Measurements from ENCODE around the gene TMEM255B. TPM values are rescaled to one million over a fixed set of nuclear protein-coding genes. Genes with fewer than 3 reads are reported as not detected.
"Not testable (repeated sequence)": the region's sequence is repeated elsewhere in the genome, so short reads cannot be mapped to it uniquely, and the experiment has no call there.

Gene TMEM255B
- total RNA-seq, 1 experiment from 2014 or later = 0.61 TPM

DNA sequence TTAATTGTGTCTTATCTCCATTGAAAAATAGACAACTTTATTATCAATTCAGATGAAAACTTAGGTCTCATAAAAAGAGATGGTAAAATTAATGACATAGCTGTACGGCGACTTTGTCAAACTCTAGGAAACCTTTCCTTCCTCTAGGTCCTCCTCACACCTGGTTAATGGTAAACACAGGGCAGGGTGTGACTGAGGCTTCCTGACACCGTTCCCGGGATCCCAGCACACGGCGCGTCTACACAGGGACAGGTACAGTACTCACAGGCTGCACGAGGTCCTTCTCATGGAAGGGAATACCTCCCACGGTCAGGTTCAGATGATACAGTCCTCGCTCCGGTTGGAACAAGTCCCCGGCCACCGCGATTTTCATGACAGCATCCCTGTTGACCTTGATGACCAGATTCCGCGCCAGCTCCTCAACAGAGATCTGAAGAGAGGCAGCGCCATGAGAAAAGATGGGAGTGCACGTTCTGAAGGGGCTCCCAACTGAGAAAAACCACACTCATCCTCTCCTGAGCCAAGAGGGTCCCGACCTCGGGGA lies 69.3 kb downstream of the TMEM255B start:
- Histone ChIP-seq H3K79me2 (ENCODE audit: low read depth) (no peaks in the 10 kb centered on the region), H3K27me3 (ENCODE audit: insufficient read depth, low read depth) (no peaks in the 10 kb centered on the region), H3K9me3 (ENCODE audit: insufficient read depth, low read depth) (no peaks in the 10 kb centered on the region), H3K27ac (no peak overlapping the region), H4K20me1 (ENCODE audit: insufficient read depth) (no peaks in the 10 kb centered on the region), H2AFZ (no peak overlapping the region), H3K4me2 (no peak overlapping the region), H3K9me2 (ENCODE audit: insufficient read depth) (no peaks in the 10 kb centered on the region), H3F3A (ENCODE audit: insufficient read depth, low read depth) (peaks cover 17% of the 10 kb centered on the region; the same call in 1 of the 2 replicates), H3K4me3 (no peak overlapping the region), H3K4me1 (replicated peaks; ENCODE audit: insufficient read depth) (peaks cover 39% of the 10 kb centered on the region), H3K36me3 (ENCODE audit: low read depth) (no peaks in the 10 kb centered on the region)
- DNase-seq = no peak
- ChIA-PET POLR2A (ENCODE audit: unreplicated experiment) (no interaction called here), CTCF (no interaction called here)
- no TSS peak for BruUV-seq (replicated peaks)
- no peak for TF ChIP-seq EZH2 (IDR thresholded peaks at IDR 0.05; ENCODE audit: low read depth)
- no peak for TF ChIP-seq CTCF (conservative IDR thresholded peaks at IDR 0.05)
- intact Hi-C loops (cut with micrococcal nuclease; ENCODE audit: unreplicated experiment) = no loop called here

GRCh38 chr13:113830426-113830950 lies 71.5 kb downstream of the TMEM255B start:
- POLR2A ChIA-PET (ENCODE audit: unreplicated experiment); BruUV-seq (replicated peaks); H4K20me1 ChIP-seq (ENCODE audit: insufficient read depth); H3K9me3 ChIP-seq (ENCODE audit: insufficient read depth, low read depth); H2AFZ ChIP-seq; H3K27ac ChIP-seq; H3K4me3 ChIP-seq; H3K27me3 ChIP-seq (ENCODE audit: insufficient read depth, low read depth); H3K36me3 ChIP-seq (ENCODE audit: low read depth); H3K79me2 ChIP-seq (ENCODE audit: low read depth); H3K9me2 ChIP-seq (ENCODE audit: insufficient read depth); CTCF ChIA-PET: not testable (repeated sequence)
- H3K4me1 ChIP-seq (replicated peaks; ENCODE audit: insufficient read depth) = peaks cover 39% of the 10 kb centered on the region
- peak in 1 of 2 experiments; percentile 82 for DNase-seq
- peak overlapping the region; percentile 51 for H3K4me2 ChIP-seq
- intact Hi-C loops (cut with micrococcal nuclease; ENCODE audit: unreplicated experiment) = loop anchor here (5.0 to 10.0 kb wide), 2 partner anchors 112 to 234 kb away; no protein-coding TSS in a partner anchor
- peaks cover 13% of the 10 kb centered on the region; the same call in 1 of the 2 replicates for H3F3A ChIP-seq (ENCODE audit: insufficient read depth, low read depth)

DNA sequence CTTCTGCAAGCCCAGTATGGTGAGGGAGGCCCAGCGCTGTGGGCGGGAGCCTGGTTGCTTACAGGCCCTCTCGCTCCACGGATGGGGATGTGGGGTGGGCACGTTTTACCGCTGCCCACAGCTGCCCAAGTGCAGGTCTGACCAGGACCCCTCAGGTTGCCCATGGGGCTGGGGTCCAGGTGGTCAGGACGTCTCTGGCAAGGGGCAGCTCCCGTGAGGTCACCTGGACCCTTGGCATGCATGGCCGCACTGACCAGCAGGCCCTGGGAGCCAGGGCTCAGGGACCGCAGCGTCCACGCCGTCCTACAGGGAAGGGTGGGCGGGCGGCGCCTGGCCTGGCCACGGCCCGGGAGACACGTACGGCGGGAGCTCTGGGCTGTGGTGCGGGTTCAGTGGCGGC lies 72.0 kb downstream of the TMEM255B start:
- intact Hi-C loops (cut with micrococcal nuclease; ENCODE audit: unreplicated experiment) = loop anchor here (5.0 to 10.0 kb wide), 2 partner anchors 111 to 234 kb away; no protein-coding TSS in a partner anchor
- Histone ChIP-seq H3K9me3 (ENCODE audit: insufficient read depth, low read depth) (no peaks in the 10 kb centered on the region), H4K20me1 (ENCODE audit: insufficient read depth) (no peaks in the 10 kb centered on the region), H3K4me1 (replicated peaks; ENCODE audit: insufficient read depth) (peaks cover 39% of the 10 kb centered on the region), H3K4me3 (no peak overlapping the region), H3K9me2 (ENCODE audit: insufficient read depth) (no peaks in the 10 kb centered on the region), H3K79me2 (ENCODE audit: low read depth) (no peaks in the 10 kb centered on the region), H3K36me3 (ENCODE audit: low read depth) (no peaks in the 10 kb centered on the region), H3K27ac (no peak overlapping the region), H3F3A (ENCODE audit: insufficient read depth, low read depth) (peaks cover 11% of the 10 kb centered on the region; the same call in 1 of the 2 replicates), H3K27me3 (ENCODE audit: insufficient read depth, low read depth) (no peaks in the 10 kb centered on the region), H3K4me2 (peak overlapping the region; percentile 41), H2AFZ (no peak overlapping the region)
- BruUV-seq (replicated peaks) = no TSS peak
- no peak for TF ChIP-seq EZH2 (IDR thresholded peaks at IDR 0.05; ENCODE audit: low read depth)
- no peak for TF ChIP-seq CTCF (conservative IDR thresholded peaks at IDR 0.05)
- CTCF ChIA-PET = no interaction called here
- POLR2A ChIA-PET (ENCODE audit: unreplicated experiment) = no interaction called here
- no peak for DNase-seq
